ENCODE data around the gene ATAD3C. TPM values are rescaled to one million over a fixed set of nuclear protein-coding genes. Genes with fewer than 3 reads are reported as not detected.
"Not testable (repeated sequence)": the region's sequence is repeated elsewhere in the genome, so short reads cannot be mapped to it uniquely, and the experiment has no call there.

The ATAD3C gene
- polyA plus RNA-seq, 4 donors = 2.6 to 3.7 (median 2.9) TPM

DNA sequence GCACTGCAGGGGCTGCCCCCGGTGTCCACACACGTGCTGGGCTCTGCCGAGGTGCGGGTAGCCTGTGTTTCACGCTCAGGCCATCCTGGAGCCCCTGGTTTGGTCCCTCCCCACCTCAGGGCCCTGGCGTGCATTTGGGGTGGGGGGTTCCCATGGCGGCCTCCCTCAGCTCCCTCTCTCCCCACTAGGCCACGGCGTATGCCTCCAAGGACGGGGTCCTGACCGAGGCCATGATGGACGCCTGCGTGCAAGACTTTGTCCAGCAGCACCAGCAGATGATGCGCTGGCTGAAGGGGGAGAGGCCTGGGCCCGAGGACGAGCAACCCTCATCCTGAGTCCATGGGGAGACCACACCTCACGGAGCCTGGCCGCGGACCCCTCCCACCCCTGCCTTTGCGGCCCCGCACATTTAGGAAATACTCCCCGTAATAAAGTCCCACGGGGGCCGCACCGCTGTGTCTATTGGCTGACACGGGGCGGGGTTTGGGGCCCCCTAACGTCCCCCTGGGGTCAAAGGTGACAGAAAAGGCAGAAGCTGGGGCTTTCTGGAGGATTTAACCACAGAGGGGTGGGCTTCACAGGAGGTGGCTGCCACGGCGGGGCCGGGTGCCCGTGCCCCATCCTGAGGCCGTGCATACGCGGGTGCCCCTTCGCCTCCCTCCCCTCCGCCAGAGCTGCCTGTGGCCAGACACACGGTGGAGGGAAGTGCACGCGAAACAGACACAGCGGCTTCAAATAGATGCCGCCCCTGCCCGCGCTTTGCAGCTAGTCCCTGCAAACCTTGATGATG lies 18.9 kb downstream of the ATAD3C start:
- DNase-seq (ENCODE audit: low read depth in 4 of 4, low spot score in 2 of 4) = not testable (repeated sequence)

DNA sequence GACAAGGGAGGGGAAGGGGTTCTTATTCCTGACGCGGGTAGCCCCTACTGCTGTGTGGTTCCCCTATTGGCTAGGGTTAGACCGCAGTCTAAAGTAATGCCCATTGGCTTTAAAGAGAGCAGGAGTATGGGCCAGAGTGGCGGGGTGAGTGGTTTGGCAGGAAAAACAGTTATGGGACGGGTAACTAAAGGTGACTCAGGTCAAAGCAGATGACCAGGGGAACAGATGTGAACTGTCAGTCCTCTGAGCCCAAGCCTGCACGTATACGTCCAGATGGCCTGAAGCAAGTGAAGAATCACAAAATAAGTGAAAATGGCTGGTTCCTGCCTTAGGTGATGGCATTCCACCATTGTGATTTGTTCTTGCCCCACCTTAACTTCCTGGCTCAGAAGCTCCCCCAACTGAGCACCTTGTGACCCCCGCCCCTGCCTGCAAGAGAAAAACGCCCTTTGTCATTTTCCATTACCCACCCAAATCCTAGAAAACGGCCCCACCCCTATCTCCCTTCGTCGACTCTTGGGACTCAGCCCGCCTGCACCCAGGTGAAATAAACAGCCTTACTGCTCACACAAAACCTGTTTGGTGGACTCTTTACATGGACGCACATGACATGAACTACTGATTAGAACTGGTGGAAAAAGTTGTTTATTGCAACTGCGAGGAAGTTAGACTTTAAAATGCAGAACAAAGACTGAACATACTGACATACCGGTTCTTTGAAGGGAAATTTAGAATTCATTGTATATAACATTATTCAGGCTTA lies 21.3 kb downstream of the ATAD3C start:
- DNase-seq (ENCODE audit: low read depth in 4 of 4, low spot score in 2 of 4) = peak in 1 of 4 donors; percentile 3

DNA sequence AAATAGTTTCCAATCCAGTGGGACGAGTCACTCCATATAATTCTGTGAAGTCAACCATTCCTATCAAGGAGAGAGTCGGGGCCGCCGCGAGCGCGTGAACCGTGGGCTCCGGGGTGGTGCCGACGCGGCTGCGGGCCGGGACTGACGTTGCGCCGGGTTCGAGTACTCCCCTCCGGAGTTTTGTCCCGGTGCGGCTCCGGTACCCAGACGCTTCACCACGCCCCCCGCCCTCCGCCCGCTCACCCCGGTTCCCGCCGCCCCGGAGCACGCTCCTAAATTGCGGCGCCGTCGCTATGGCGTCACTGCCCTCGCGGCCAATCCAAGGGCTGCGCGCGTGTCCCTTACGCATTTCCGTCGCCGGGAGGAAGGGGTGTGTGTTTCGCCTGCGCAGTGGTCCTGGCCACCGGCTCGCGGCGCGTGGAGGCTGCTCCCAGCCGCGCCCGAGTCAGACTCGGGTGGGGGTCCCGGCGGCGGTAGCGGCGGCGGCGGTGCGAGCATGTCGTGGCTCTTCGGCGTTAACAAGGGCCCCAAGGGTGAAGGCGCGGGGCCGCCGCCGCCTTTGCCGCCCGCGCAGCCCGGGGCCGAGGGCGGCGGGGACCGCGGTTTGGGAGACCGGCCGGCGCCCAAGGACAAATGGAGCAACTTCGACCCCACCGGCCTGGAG lies 22.0 kb downstream of the ATAD3C start, which contains the start of gene ATAD3B:
Gene ATAD3B, plus strand, starts transcription at position 377 of the 664 bp plus-strand sequence. Its CDS starts 120 bp downstream, at position 497.
- peak; percentile 60 to 87 (median 78) for DNase-seq (ENCODE audit: low read depth in 4 of 4, low spot score in 2 of 4)

DNA sequence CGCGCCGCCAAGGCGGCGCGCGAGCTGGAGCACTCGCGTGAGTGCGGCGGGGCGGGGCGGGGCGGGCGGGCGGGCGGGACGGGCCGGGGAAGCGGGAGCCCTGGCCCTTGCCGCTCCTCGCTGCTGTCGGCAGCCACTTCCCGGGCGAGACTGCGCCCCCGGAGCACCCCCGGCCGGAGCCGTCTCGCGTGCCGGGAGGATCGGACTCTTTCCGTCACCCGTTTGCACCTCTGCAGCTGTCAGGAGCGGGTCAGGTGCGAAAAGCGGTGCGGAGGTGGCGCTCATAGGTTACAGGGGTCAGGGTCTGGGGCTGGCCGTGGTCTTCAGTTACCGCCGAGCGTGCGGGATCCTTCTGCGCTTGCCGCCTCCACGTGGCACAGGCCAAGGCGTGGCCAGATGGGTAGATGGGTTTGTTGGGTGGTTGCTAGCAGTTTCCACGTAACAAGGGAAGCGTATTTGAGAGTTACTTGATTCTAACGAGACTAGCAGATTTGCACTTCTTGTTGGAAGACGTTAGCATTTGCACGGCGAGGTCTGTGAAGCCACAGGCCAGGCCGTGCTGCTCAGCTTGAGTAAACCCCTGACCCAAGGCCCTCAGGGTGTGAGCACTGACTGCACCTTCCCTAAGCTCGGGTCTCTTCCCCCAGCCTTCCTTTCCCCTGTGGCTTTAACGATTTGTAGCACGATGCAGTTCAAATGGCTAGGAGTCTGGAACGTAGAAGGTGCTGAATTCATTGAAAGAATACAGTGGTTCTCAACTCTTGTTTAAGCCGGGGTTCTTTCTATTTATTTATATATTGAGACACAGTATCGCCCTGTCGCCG lies 22.8 kb downstream of the ATAD3C start:
- DNase-seq (ENCODE audit: low read depth in 4 of 4, low spot score in 2 of 4) = not testable (repeated sequence)

DNA sequence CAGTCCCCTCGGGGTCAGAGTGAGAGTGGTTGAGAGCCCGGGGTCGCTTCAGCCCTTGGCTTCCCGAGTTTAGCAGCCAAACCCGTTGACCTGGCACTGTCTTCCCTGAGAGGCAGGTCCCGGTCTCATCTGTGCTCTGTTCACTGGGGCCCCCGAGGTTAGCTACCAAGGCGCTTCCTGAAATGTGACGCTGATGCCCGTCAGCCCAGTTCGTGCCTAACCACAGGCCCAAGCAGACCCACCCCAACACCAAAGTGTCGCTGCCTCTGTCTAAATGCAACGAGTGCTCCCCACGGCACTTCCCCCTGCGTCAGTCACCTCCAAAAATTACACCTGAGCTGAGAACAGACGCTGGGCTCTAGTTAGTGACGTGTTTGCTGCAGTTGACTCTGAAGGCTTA lies 26.5 kb downstream of the ATAD3C start:
- DNase-seq (ENCODE audit: low read depth in 4 of 4, low spot score in 2 of 4) = not testable (repeated sequence)

DNA sequence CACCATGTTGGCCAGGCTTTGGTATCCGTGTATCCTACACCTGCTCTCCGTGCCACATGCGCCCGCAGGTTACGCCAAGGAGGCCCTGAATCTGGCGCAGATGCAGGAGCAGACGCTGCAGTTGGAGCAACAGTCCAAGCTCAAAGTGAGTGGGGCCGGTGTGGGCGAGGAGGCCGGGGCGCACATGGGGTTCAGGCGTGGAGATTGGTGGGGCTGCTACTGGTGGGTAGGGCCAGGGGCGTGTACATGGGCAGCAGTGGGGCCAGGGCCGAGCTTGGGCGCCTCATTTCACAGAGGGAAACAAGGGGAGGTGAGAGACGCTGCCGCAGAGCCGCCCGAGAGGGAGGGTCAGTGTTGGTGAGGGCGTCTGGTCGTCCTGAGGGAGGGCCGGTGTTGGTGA lies 27.7 kb downstream of the ATAD3C start:
- no peak for DNase-seq (ENCODE audit: low read depth in 4 of 4, low spot score in 2 of 4)

DNA sequence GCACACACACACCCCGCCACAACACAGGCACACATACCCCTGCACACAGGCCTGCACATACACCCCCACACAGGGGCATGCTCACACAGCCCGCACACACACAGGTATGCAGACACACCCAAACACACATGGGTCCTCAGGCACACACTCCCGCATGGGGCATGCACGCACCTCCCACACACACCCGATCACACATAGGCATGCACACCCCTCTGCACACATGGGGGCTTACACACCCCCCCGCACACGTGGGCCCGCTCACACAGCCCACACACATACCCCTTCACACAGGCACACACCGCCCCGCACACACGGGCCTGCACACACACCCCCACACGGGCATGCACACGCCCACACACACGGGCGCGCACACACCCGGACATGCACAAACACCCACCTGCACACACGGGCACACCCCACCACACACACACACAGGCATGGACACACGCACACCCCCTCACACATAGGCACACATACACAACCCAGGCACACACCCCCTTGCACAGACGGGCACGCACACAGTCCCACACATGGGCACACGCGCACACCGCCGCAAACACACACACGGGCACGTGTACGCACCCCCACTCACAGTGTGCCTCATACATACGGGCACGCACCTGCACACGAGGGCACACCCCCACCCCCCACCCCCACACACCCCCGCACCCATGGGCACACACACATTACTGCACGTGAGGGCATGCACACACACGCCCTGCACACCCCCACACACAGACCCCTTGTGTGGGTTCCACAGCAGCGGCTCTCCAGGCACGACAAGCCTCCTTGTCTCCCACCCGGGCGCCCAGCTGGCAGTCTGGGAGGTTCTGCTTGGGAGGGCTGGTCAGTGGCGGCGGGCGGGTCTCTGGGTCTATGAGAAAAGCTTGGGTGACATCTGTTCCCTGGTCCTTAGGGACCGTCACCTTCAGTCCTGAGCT lies 30.3 kb downstream of the ATAD3C start:
- DNase-seq (ENCODE audit: low read depth in 4 of 4, low spot score in 2 of 4) = no peak

DNA sequence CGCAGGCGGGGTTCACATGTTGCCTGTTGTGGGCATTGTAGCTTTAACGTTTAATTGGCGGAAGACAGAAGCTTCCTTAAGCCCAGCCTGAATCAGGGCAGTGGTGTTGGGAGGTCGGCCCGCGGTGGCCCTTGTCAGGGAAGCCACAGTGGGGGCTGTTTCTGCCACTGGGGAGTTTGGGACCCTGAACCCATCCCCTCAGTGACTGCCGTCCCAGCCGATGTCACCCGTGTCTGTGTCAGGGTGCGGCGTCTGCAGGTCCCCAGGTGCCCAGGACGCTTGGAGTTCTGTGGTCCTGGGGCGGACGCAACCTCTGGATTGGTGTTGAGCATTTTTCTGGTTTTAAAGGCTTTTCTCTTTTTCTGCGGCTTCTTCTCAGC lies 31.0 kb downstream of the ATAD3C start:
- DNase-seq (ENCODE audit: low read depth in 4 of 4, low spot score in 2 of 4) = not testable (repeated sequence)

DNA sequence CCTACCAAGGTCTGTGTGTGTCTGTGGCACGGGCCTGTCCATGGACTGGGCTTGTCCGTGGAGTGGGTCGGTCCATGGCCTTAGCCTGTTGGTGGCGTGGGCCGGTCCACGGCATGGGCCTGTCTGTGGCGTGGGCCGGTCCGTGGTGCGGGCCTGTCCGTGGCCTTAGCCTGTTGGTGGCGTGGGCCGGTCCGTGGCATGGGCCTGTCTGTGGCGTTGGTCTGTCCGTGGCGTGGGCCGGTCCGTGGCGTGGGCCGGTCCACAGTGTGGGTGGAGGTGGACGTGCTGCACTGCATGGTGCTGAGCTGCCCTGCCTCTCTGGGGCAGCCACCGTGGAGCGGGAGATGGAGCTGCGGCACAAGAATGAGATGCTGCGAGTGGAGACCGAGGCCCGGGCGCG lies 32.3 kb downstream of the ATAD3C start:
- not testable (repeated sequence) for DNase-seq (ENCODE audit: low read depth in 4 of 4, low spot score in 2 of 4)

DNA sequence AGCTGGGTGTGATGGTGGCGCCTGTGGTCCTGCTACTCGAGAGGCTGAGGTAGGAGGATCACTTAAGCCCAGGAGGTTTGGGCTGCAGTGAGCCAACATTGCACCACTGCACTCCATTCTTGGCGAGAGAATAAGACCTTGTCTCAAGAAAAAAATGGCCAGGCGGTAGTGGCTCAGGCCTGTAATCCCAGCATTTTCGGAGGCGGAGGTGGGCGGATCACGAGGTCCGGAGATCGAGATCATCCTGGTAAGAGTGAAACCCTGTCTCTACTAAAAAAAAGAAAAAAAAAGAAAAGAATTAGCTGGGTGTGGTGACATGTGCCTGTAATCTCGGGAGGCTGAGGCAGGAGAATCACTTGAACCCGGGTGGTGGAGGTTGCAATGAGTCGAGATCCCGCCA lies 33.4 kb downstream of the ATAD3C start:
- DNase-seq (ENCODE audit: low read depth in 4 of 4, low spot score in 2 of 4) = no peak

DNA sequence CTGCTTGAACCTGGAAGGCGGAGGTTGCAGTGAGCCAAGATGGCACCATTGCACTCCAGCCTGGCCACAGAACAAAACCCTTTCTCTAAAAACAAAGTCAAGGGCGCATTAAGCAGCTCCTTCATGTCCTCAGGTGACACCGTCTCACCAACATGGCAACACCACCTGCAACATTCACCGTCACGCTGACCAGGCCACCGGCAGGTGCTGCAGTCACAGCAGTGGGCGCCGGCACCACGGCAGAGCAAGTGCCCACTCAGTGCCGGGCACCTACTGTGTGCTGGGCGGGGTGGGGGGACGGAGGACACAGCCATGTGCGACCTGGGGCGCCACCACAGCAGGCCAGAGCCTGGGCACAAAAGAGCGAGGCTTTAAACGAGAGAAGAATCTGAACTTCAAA lies 34.2 kb downstream of the ATAD3C start:
- DNase-seq (ENCODE audit: low read depth in 4 of 4, low spot score in 2 of 4) = no peak

DNA sequence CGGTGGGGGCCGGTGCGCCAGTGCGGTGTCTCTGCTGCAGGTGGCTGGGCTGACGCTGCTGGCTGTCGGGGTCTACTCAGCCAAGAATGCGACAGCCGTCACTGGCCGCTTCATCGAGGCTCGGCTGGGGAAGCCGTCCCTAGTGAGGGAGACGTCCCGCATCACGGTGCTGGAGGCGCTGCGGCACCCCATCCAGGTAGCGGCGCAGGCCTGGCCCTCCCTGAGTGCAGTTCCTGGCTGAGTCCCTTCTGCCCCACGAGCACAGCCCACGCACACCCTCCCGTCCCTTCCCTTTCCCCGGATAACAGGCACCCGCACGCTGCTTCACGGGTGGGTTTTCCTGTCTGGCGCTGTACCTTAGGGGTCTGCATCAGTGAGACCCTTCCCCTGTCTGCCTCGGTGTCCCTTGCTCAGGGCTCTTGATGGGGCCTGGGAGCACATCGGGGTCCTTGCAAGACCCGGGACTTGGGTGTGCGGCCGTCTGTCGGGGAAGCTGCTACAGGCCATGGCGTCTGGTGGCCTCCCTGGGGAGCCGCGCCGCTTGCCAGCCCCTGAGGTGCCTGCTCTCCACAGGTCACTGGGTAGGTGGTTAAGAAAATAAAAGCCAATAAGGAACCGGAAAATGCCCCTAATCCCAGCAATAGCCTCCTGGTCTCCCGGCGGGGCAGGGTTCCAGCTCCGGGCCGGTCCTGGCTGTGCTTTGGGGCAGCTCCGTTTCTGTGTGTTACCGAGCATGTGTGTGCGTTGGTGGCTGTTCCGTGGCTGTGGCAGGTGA lies 35.7 kb downstream of the ATAD3C start:
- DNase-seq (ENCODE audit: low read depth in 4 of 4, low spot score in 2 of 4) = not testable (repeated sequence)

DNA sequence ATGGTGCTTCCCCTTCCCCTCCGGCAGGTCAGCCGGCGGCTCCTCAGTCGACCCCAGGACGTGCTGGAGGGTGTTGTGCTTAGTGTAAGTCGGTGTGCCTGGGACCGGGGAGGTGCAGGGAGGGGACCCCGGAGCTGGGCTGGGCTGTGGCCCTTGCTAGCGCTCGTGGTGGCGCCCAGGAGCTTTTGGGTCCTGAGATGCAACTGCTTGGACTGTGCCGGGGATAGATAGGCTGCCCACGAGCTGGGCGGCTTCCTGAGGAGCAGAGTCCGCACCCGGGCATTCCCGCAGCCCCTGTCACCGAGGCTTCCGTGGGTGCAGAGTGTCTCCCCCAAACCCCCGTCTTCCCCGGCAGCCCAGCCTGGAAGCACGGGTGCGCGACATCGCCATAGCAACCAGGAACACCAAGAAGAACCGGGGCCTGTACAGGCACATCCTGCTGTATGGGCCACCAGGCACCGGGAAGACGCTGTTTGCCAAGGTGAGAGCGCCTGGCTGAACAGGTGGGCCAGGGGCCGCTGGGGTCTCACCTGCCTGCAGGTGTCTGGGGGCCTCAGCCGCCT lies 36.3 kb downstream of the ATAD3C start:
- DNase-seq (ENCODE audit: low read depth in 4 of 4, low spot score in 2 of 4) = not testable (repeated sequence)

DNA sequence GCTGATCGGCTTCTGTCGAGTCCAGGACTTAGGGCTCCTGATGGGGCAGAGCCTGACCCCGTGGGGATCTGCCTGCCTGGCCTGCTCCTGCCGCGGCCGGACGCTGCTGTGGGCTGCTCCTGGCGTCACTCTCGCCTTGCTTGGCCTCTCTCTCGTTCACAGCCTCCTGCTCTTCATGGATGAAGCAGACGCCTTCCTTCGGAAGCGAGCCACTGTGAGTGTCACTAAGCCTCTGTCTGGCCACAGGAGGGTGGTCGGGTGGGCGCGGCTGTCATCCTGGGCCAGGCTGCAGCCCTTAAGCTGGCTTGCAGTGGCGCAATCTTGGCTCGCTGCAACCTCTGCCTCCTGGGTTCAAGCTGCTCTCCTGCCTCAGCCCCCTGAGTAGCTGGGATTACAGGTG lies 38.2 kb downstream of the ATAD3C start:
- no peak for DNase-seq (ENCODE audit: low read depth in 4 of 4, low spot score in 2 of 4)

DNA sequence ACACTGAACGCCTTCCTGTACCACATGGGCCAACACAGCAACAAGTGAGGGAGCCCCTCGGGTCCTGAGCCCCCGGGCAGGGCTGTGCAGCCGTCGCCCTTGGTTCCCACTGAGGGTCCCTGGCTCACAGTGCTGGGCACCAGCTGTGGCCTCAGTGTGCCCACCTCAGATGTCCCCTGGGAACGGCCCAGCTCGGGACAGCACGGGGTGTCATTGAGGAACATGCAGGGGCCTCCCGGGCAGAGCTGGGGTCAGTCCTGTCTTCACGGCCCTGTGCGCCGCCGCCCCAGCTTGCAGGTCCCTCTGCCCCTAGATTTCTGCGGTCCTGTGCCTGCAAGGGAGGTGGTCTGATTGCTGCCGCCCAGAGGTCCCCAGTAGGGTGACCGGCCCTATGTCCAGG lies 39.7 kb downstream of the ATAD3C start:
- no peak for DNase-seq (ENCODE audit: low read depth in 4 of 4, low spot score in 2 of 4)

DNA sequence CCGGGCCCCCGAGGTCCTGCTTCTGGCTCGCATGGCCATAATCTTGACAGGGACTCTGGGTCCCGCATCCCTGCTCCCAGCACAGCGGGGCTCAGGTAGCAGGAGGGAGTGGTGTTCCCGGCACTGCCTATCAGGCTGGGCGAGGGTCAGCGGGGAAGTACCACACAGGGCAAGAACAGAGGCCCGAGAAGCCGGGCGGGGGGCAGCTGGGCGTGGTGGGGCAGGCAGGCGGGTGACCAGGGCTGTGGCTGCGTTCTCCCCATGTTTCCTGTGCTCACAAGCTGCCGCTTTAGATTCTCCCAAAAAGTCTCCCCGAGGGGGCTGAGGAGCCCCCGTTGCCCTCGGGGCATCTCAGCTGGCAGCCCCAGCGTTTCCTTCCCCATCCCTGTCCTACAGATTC lies 40.4 kb downstream of the ATAD3C start:
- DNase-seq (ENCODE audit: low read depth in 4 of 4, low spot score in 2 of 4) = no peak

DNA sequence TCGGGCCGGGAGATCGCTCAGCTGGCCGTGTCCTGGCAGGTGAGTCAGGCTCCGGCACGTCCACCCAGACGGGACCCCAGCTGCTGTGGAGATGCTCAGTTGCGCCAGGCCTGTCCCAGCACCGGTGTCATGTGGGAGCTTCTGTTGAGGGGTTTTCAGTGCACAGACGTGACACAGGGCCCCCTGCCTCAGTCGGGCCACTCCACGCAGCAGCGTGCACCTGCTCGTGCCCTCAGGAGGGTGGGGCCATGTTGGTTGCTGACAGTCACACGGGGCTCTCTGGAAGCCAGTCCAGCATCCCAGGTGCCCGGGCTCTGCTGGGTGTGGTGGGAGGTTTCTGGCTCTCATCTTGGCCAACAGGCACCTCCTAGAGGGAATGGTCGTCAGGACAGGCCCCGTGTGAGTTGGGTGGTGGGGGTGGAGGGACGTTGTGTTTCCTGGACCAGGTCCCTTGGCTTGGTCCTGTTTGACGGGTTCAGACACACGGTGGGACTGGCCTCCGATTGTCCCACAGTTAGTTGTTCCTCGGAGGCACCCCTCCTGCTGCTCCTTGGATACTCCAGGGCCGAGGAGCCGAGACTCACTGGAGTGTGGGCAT lies 41.2 kb downstream of the ATAD3C start:
- DNase-seq (ENCODE audit: low read depth in 4 of 4, low spot score in 2 of 4) = no peak

DNA sequence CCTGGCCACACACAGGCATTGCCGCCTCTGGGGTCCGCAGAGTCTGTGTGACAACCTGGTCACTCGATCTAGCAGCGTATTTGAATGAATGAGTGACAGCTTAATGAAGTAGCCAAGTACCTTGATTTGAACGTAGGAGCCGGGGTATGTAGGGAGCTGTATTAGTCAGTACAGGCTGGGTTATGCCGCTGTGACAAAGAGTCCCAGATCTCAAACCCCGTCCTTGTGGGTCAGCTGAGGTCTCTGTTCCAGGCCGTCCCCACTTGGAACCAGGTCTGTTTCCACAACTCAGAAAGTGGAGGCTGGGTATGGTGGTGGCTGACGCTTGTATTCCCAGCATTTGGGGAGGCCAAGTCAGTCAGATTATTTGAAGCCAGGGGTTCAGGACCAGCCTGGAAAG lies 42.1 kb downstream of the ATAD3C start:
- no peak for DNase-seq (ENCODE audit: low read depth in 4 of 4, low spot score in 2 of 4)

Measured in left renal cortex interstitium (tissue), 4 donors.